Activated T-cell treated with anti-CD3 and anti-CD28 coated beads for 24 hours (primary cell): ENCODE data around the gene CCDC47.
"Not testable (repeated sequence)": the region's sequence is repeated elsewhere in the genome, so short reads cannot be mapped to it uniquely, and the experiment has no call there.

Experiments used
- DNase-seq: peaks from one replicate; pipeline ENCODE4 v3.0.0-alpha.2; 2020; ENCODE audit warnings: low read depth

Gene CCDC47

GRCh38 chr17:63773272-63774140 lies at the start of gene CCDC47:
Gene CCDC47 (minus strand): TSS chr17:63773597. CDS start chr17:63766175, 7,422 bp downstream.
- peak; percentile 98 for DNase-seq

- DNase-seq = no peak
Observed at GRCh38 chr17:63822537-63822936, 49.1 kb upstream of the CCDC47 start.

- no peak for DNase-seq
Observed at GRCh38 chr17:63821804-63822203, 48.4 kb upstream of the CCDC47 start.

- no peak for DNase-seq
Observed at GRCh38 chr17:63820963-63821561, 47.7 kb upstream of the CCDC47 start.

- no peak for DNase-seq
Observed at GRCh38 chr17:63819585-63820537, 46.5 kb upstream of the CCDC47 start.

GRCh38 chr17:63819131-63819530 lies 45.7 kb upstream of the CCDC47 start:
- no peak for DNase-seq

GRCh38 chr17:63817736-63818385 lies 44.5 kb upstream of the CCDC47 start:
- no peak for DNase-seq

- no peak for DNase-seq
Observed at GRCh38 chr17:63816669-63817068, 43.3 kb upstream of the CCDC47 start.

GRCh38 chr17:63816123-63816522 lies 42.7 kb upstream of the CCDC47 start:
- no peak for DNase-seq

GRCh38 chr17:63809970-63810369 lies 36.6 kb upstream of the CCDC47 start:
- DNase-seq = no peak

- DNase-seq = no peak
Observed at GRCh38 chr17:63805591-63805990, 32.2 kb upstream of the CCDC47 start.

- no peak for DNase-seq
Observed at GRCh38 chr17:63804328-63804727, 30.9 kb upstream of the CCDC47 start.

GRCh38 chr17:63800783-63801182 lies 27.4 kb upstream of the CCDC47 start:
- no peak for DNase-seq

- no peak for DNase-seq
Observed at GRCh38 chr17:63798572-63799106, 25.2 kb upstream of the CCDC47 start.

- not testable (repeated sequence) for DNase-seq
Observed at GRCh38 chr17:63796375-63796774, 23.0 kb upstream of the CCDC47 start.

- DNase-seq = no peak
Observed at GRCh38 chr17:63792055-63792729, 18.8 kb upstream of the CCDC47 start.

GRCh38 chr17:63790057-63790456 lies 16.7 kb upstream of the CCDC47 start:
- DNase-seq = no peak

GRCh38 chr17:63786971-63787711 lies 13.7 kb upstream of the CCDC47 start:
- DNase-seq = no peak

- no peak for DNase-seq
Observed at GRCh38 chr17:63786117-63786516, 12.7 kb upstream of the CCDC47 start.

GRCh38 chr17:63785556-63785955 lies 12.2 kb upstream of the CCDC47 start:
- no peak for DNase-seq
